Myocyte (in vitro differentiated cells): ENCODE results near the gene CNGA1. TPM values are rescaled to one million over a fixed set of nuclear protein-coding genes. Genes with fewer than 3 reads are reported as not detected.
"Not testable (repeated sequence)": the region's sequence is repeated elsewhere in the genome, so short reads cannot be mapped to it uniquely, and the experiment has no call there.

Experiments used
- DNase-seq: peaks from one replicate; pipeline ENCODE4 v3.0.0-alpha.2; 2012; ENCODE audit warnings: low read depth
- total RNA-seq: library from RNA; depleted of rRNA; stranded (reverse); fragments of >200 nt; gene quantifications from 2 replicates; pipeline ENCODE4 v1.2.3, GENCODE V29; 2014

CNGA1 gene
- total RNA-seq, 1 donor from 2014 or later = 3.5 TPM

DNA sequence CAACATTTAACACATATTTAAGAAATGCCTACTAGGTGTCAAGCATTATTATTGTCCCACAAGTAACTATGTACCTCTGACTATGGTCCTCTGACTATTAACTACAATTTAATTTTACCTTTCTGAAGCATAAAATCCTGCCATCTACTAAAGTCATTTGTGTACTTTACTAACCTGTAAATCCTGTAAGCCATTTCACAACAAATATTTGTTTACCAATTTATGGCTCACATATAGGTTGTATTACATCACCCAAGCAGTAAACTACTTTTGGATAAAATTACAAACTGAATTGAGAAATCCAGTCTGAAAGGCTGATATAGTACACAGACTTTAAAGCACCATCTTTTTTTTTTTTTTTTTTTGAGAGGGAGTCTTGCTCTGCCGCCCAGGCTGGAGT, 43.8 kb downstream of the CNGA1 start:
- DNase-seq = no peak

DNA sequence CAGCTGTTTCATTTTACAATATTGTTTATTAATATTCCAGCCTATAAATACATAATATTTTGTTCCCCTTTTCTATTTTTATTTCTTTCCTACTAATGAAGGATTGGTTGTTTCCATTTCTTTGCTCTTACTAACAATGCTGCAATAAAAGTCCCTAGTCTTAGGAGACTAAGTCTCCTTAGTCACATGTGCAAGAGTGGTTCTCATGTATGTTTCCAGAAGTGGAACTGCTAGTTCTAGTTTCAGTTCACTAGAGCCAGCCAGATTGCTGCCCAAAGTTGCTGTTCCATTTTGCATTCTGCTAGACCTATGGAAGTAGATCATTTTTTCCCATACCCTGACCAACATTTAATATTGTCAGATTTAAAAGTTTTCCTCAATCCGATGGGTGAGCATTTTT, 44.3 kb downstream of the CNGA1 start:
- no peak for DNase-seq

- no peak for DNase-seq
These were observed 47.6 kb downstream of the CNGA1 start for GRCh38 chr4:47968847-47969246.

GRCh38 chr4:47954677-47955076, 61.8 kb downstream of the CNGA1 start:
- DNase-seq = no peak

DNA sequence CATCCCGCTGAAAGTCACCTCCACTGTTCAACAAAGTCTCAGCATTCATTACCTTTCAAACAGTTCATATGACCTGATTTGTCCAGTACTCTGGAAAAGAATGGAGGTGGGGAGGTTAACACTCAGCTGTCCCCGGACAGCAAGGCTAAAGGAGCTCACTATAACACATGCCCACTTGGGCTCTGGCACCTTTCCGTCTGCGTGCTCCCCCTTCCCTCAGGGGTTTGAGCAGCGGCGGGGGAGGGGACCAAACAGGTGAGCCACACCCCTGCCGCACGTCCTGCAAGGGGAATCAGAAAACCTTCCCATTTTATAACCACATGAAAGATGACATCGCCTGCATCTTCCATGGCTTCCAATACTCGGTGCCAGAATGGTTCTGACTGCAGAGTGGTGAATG, 62.2 kb downstream of the CNGA1 start:
- DNase-seq = no peak

DNA sequence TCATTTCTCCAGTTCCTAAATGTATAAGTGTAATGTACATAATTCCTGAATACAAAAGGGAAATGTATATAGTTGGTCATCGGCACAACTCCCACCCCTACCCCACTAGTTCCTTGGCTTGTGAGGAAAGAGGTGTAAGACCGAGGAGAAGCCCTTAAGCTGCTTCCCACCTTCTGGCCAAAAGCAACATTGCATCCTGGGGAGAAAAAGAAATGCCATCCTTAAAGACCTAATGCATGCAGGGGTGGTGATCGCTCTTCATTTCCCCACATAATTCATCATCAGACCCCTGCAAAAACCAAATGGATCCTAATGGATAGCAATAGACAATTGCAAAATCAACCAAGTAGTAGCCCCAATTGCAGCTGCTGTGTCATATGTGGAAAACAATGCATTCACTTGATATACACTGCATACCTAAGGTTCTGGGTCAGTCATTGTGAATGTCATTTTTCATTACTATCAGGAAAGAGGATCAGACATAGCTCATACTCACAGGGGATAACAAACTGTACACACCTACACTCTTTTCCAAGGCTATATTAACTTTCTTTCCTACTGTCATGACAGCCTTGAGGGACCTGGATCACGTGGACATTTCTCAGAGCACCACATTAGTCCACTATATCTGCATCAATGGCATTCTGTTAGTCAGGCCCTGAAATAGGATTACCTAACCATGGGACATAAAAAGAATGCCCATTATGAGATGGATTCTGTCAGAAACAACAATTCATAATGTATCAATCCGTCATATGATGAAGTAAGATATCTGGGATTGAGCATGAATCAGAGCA, 70.4 kb downstream of the CNGA1 start:
- no peak for DNase-seq

DNA sequence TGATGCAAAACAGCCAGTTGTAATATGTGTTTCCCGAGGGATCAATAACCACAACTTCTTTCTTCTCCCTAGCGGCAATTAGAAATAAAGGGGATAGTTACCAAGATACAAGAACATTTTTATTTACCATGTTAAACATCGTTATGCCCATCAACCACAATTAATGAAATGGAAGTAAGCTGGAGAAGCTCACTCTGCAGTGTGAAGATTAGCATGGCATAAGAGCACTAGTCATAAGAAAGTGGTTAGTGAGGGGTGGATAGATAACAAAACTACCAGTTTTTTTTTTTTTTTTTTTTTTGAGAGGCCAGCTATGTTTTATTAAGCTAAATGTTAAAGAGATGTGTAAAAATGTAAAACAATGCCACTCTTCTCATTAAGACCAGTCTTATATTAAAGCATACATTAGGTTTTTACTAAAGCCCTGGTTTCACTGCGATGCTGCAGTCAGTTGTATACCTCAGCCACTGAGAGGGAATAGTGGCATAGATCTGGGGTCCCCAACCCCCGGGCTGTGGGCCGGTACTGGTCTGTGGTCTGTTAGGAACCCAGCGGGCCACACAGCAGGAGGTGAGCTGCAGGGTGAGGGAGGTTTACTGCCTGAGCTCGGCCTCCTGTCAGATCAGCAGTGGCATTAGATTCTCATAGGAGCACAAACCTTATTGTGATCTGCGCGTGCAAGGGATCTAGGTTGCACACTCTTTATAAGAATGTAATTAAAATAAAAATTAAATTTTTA, 74.2 kb downstream of the CNGA1 start:
- DNase-seq = no peak

- no peak for DNase-seq
These were observed 77.0 kb downstream of the CNGA1 start for GRCh38 chr4:47939456-47939855.

- DNase-seq = no peak
These were observed 80.1 kb downstream of the CNGA1 start for GRCh38 chr4:47936336-47936735.

DNA sequence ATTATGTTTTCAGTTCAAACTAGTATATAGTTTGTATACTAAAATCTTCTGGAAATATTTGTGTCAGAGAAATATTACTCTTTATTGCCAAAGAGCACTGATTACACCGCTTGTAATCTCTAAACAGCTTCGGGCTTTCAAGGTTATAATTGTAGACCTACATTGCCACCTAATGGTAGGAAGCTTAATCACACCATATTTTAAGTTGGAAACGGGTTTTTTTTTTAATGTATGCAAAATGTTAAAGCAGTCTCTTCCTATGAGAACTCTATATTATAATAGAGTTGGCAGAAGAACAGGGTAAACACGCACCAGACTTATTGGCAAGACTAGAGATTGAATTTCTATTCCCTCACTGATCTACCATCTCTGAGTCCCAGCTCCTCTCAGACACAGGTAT, 82.6 kb downstream of the CNGA1 start:
- DNase-seq = peak; percentile 33

- DNase-seq = peak; percentile 60
These were observed 85.3 kb downstream of the CNGA1 start for GRCh38 chr4:47930971-47931804.

- DNase-seq = no peak
These were observed 86.7 kb downstream of the CNGA1 start for GRCh38 chr4:47929682-47930201.

GRCh38 chr4:47926667-47927258, 89.7 kb downstream of the CNGA1 start:
- DNase-seq = peak; percentile 67

- DNase-seq = not testable (repeated sequence)
These were observed 93.2 kb downstream of the CNGA1 start for GRCh38 chr4:47923261-47923608.

GRCh38 chr4:47922436-47923260, 93.8 kb downstream of the CNGA1 start:
- not testable (repeated sequence) for DNase-seq

- not testable (repeated sequence) for DNase-seq
These were observed 99.3 kb downstream of the CNGA1 start for GRCh38 chr4:47917163-47917562.

- DNase-seq = no peak
These were observed 101.1 kb downstream of the CNGA1 start for GRCh38 chr4:47915378-47915777.

DNA sequence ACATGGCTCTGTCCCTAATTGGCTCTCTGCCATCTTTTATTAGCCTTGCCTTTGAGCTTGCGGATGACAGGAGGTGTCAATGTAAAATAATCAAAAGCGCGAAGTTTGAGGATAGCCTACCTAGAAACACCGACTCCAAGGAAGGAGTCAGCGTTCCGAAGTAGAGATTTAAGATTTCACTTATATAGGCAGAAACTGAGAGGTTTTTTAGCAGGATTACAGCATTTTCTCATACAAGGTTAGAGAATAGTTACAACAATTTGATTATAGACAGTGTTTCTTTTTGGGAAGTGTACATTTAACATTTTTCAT, 101.6 kb downstream of the CNGA1 start:
- DNase-seq = no peak

DNA sequence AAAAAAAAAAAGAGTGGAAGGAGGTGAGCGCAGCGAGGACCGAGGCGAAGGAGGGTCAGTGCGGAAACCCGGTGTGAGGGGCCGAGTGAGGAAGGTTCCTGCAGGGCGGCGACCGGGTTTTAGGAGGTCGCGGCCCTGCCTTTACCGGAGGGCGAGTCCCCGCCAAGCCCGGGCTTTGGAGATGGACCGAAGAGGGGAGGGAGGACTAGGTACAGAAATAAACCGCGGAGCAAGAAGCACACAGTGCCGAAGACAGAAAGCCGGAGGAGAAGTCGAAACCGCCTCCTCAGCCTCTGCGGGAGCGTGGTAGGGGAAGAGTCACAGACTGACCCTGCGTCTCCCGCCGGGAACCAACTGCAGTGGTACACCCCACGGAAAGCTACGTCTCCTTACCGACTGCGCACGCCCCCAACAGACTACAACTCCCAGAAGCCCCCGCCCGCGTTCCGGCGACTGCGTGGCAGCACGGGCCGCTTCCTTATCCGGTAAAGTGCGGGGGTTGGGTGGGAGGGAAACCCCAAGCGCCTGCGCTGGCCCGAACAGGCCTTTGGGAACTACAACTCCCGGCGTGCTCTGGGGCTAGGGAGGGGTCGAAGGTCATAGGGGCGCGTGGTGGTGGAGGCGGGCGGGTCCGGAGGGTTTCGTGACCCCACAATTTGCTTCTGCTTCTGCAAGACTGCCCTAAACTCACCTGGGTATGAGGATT, 102.1 kb downstream of the CNGA1 start, which contains the start of gene NFXL1:
NFXL1 (minus strand) TSS at position 364 of the 706 bp plus-strand sequence. CDS start 380 bp downstream, outside the sequence.
- DNase-seq = peak; percentile 98

DNA sequence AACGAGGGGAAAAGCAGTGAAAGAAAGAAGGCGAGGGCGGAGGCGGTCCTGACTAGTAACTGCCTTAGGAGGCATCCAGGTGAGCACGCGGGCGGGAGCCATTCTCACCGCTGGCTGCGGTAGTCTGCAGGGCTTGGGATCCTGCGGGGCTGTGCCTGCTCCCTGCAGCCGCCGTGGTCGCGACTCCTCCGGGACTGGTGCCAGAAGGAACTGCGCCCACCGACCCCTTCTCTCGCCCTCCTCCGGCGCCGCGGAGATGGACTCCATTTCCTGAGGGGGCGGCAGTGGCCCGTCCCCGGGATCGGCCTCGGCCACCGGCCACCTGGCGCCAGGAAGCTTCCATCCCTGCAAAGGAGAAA, 102.6 kb downstream of the CNGA1 start:
- DNase-seq = no peak
